Stimulated activated CD4-positive, alpha-beta T cell treated with anti-CD3 and anti-CD28 coated beads, TNF-alpha, amount 100 ng/mL, for 48 hours (primary cell): ENCODE results near the gene AGA.

ENCODE experiments used
- DNase-seq, 3 donors: peaks; one replicate each; pipeline ENCODE4 v3.0.0-alpha.2; 2020; ENCODE audit warnings: low read depth in 3 of 3

AGA gene

DNA sequence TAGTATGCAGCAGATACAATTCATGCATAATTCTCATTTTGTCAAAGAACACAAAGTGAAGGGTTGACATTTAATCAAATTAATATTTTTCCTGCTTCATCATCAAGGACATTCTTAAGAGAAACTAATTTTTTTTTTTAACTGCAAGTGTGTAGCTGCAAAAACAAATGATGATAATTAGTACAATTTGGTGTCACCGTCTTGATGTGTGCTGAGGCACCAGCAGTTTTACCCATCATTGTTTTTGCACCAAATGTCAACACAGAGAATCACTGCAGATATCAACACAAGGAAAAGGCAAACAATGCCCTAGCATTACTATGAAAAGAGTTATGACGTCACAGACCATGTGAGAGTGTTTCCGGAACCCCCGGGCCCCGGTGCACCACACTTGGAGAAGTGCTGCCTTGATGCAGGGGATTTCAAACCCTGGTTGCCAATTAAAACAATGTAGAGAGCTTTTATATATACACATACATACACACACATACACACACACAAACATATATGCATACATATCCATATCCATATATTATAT is 55.9 kb downstream of the AGA start:
- no peak for DNase-seq

- DNase-seq = no peak
Observed at GRCh38 chr4:177385576-177386277, 56.5 kb downstream of the AGA start.

DNA sequence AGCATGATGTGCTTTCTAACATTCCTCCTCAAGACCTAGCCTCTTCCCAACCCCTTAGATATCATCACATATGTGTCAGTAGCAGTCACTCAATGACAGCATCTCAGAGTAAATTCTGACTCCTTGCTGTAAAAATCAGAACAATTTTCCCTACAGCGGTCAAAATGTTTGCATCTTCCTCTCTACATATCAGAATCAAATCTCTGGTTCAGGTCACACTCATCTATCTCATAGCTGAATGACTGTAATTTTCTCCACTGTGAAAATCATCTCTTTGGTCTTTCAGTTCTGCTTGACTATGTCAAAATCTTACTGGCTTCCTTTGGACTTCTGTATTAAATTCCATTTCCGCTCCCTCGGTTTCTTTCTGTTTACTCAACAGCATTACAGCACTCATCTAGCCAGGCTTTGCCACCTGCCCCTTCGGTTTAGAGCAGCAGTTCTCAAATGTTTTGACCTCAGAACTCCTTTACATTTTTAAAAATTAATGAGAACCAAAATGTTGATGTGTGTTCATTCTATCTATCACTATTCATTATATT is 57.3 kb downstream of the AGA start:
- DNase-seq = no peak

GRCh38 chr4:177381762-177382310 is 60.4 kb downstream of the AGA start:
- no peak for DNase-seq
